Kidney (tissue), 14 donors: Measurements from ENCODE around the gene ANAPC4. TPM values are rescaled to one million over a fixed set of nuclear protein-coding genes. Genes with fewer than 3 reads are reported as not detected.
"Not testable (repeated sequence)": the region's sequence is repeated elsewhere in the genome, so short reads cannot be mapped to it uniquely, and the experiment has no call there.

Experiments
- DNase-seq, 5 donors: peaks; one replicate each; pipeline ENCODE4 v3.0.0-alpha.2; 2013 to 2020
- FAIRE-seq: peaks from 2 replicates; lab custom pipeline; 2012; peaks lifted over from hg19 to GRCh38; lab: Jason Lieb, UNC
- H3K27ac ChIP-seq, 2 donors: one replicate each; pipeline ENCODE4 v1.7.0; 2013; ENCODE audit warnings: low read depth in 2 of 2, low read length in 2 of 2, inconsistent platforms in 1 of 2
- H3K27me3 ChIP-seq: one replicate; pipeline ENCODE4 v1.7.1; 2013; ENCODE audit warnings: low read length, inconsistent platforms; ENCODE audit not compliant: control insufficient read depth, insufficient read depth
- H3K36me3 ChIP-seq, 3 donors: one replicate each; pipeline versions ENCODE4 v1.7.0 to v1.7.1; 2013; ENCODE audit warnings: low read length in 3 of 3, control low read depth in 1 of 3, inconsistent platforms in 1 of 3; ENCODE audit not compliant: insufficient read depth in 3 of 3, control insufficient read depth in 2 of 3
- H3K4me1 ChIP-seq, 3 donors: one replicate each; pipeline versions ENCODE4 v1.7.0 to v1.7.1; 2013; ENCODE audit warnings: low read length in 3 of 3, inconsistent platforms in 1 of 3, low read depth in 1 of 3; ENCODE audit not compliant: control insufficient read depth in 2 of 3, insufficient read depth in 2 of 3
- H3K4me3 ChIP-seq, 3 donors: one replicate each; pipeline versions ENCODE4 v1.7.0 to v1.8.1; 2013; ENCODE audit warnings: low read length in 3 of 3, control low read depth in 1 of 3, inconsistent platforms in 1 of 3
- H3K9ac ChIP-seq, 3 donors: one replicate each; pipeline versions ENCODE4 v1.7.0 to v1.7.1; 2013; ENCODE audit warnings: low read length in 3 of 3, control low read depth in 1 of 3, inconsistent platforms in 1 of 3
- H3K9me3 ChIP-seq, 3 donors: one replicate each; pipeline versions ENCODE4 v1.7.0 to v1.7.1; 2013; ENCODE audit warnings: low read length in 3 of 3, control low read depth in 1 of 3, inconsistent platforms in 1 of 3; ENCODE audit not compliant: control insufficient read depth in 2 of 3, insufficient read depth in 1 of 3
- CTCF ChIP-seq: IDR thresholded peaks from 3 replicates; pipeline ENCODE4 v1.5.1; 2012; ENCODE audit warnings: mild to moderate bottlenecking, moderate library complexity, borderline replicate concordance; ENCODE audit not compliant: insufficient read depth; ENCODE audit errors: extremely low read depth
- intact Hi-C: fragments of 100-400 bp; cut with DNase I; formaldehyde crosslinking; loops from one replicate; pipeline ENCODE4 v1.11.1; 2022
- polyA plus RNA-seq: library from polyadenylated mRNA; stranded (reverse); fragments of 350-450 nt; fragmentation: Illumina TruSeq; extraction: RNeasy Lipid Tissue Mini Kit (QIAGEN cat#74804); gene quantifications from one replicate; pipeline ENCODE4 v1.2.3, GENCODE V29; 2014; ENCODE audit warnings: low read depth, low replicate concordance; ENCODE audit not compliant: insufficient read depth
- total RNA-seq: library from RNA; stranded (reverse); fragmentation: NEBNext Ultra II Directional; extraction: Animal tissue kit (Norgen Biotek cat#: 25700); gene quantifications from one replicate; pipeline ENCODE4 v1.2.1, GENCODE V29; 2021
- donor health status: control.
- donor health status: control.
- donor health status: control.
- donor health status: control.
- donor health status: control.
- donor health status: DM: yes; HTN: yes; CAD: no.
- donor health status: Normal renal cell carcinoma (clear cell type).

The ANAPC4 gene
- total and polyA plus RNA-seq, 2 donors from 2014 or later = 16.6 to 28.4 TPM

DNA sequence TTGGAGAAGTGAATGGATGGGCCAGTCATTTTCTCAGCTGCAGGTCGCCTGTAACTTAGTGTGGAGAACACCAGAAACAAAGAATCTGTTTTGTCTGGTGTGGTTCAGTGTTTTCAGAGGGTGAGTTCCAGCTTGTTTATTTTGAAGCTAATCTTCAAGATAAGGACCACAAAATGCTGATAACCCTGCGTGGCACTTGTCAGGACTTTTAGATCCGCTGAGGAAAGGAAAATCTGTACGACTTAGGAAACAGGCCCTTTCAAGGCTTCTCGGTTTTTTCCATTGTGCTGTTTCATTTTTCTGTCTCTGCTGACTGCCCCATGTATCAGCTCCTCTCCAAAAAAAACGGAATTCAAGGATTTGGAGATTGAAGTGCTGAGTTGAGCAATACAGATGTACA lies 8.7 kb upstream of the ANAPC4 start:
- no peaks in the 10 kb centered on the region for H3K27me3 ChIP-seq
- FAIRE-seq (no peak), DNase-seq (no peak)
- H3K9ac ChIP-seq = no peak overlapping the region
- H3K36me3 ChIP-seq = peaks cover 0 to 10% (median 8%) of the 10 kb centered on the region in 3 donors
- no peak overlapping the region for H3K27ac ChIP-seq
- no peaks in the 10 kb centered on the region for H3K9me3 ChIP-seq
- no peak overlapping the region for H3K4me3 ChIP-seq
- peaks cover 0 to 3% (median 0%) of the 10 kb centered on the region in 3 donors for H3K4me1 ChIP-seq
- no peak for TF ChIP-seq CTCF
- intact Hi-C loops = no loop called here

DNA sequence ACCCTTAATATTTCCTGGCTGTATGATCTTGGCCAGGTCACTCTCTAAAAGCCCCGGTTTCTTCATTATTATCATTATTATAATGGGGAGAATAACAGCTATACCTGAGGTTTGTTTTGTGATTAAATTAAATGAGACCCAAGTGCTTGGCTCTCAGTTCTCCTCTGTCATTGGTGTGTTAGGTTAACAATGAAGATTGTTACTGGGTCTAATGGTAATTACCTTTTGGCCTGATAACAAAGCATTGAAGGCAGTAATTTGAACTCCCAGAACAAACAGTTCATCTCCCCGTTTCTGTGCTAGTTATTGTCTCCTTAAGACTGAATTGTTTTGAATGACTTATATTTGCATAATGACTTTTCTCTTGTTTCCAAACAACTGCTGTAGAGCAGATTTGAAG lies 6.8 kb upstream of the ANAPC4 start:
- H3K4me3 ChIP-seq = no peak overlapping the region
- peaks cover 0 to 3% (median 0%) of the 10 kb centered on the region in 3 donors for H3K4me1 ChIP-seq
- no peak for FAIRE-seq
- no peaks in the 10 kb centered on the region for H3K9me3 ChIP-seq
- no peak for TF ChIP-seq CTCF
- intact Hi-C loops = no loop called here
- no peaks in the 10 kb centered on the region for H3K27me3 ChIP-seq
- no peak overlapping the region for H3K9ac ChIP-seq
- no peak overlapping the region for H3K27ac ChIP-seq
- DNase-seq = no peak
- H3K36me3 ChIP-seq = peaks cover 0 to 7% (median 1%) of the 10 kb centered on the region in 3 donors

DNA sequence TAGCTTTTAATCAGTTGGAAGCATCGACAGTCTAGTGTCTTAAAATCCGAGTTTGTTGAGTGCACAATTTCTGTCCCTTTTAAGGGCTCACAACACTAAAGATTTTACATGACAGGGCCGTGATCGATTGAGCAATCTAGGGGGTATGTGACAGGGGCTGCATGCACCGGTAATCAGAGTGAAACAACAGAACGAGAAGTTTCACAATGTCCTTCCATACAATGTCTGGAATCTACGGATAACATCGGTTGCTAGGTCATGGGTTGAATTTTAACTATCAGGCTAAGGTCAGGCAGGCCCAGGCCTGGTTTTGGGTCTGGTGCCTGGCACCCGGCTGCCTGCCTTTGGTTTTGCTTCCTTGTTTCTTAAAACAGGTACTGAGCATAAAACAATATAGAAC lies 4.5 kb upstream of the ANAPC4 start:
- DNase-seq, H3K4me3 ChIP-seq, FAIRE-seq, H3K9ac ChIP-seq, H3K9me3 ChIP-seq, H3K4me1 ChIP-seq, H3K36me3 ChIP-seq, H3K27me3 ChIP-seq, intact Hi-C loops: not testable (repeated sequence)
- peak overlapping the region in 1 of 2 donors; percentile 65 for H3K27ac ChIP-seq

DNA sequence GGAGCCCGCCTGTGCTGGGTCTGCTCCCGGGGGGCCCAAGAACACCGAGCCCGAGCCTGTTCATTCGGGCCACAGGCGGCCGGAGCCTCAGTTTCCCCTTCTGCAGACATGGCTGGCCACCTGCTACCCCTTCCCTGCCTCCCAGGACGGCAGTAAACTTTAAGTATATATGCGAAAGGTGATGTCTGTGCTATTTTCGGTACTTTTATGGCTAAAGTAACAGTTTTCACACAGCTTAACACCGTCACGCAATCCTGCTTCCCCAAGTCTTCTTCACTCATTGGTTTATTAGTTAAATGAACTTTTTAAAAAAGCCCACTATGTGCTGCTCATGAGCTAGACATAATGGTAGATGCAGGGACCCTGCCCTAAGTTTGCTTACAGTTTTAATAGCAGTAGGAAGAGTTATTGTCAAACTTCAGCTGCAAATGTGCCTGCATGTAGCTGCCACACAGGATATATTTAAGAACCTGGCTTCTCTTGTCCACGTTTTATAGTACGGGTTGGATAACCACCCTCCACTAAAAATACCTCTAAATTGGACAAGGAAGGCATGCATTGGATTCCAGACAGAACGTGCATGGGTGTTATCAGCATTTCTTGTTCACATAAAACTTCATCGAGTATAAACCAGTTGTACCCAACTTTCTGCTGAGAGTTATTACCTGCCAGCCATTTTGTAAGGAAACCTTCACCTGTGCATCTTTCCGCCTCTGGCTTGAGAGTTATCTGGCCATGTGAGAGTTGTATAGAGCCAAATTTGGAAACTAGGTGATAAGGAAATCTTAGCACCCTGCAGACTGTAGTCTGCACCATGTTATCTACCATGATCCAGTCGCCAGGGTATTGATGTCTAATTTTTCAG lies 741 bp downstream of the ANAPC4 start:
- Histone ChIP-seq H3K27me3 (no peaks in the 10 kb centered on the region), H3K9ac (peak overlapping the region; percentile 74 to 85 (median 81)), H3K4me3 (peak overlapping the region; percentile 80 to 91 (median 86)), H3K4me1 (peaks cover 0 to 15% (median 13%) of the 10 kb centered on the region in 3 donors), H3K9me3 (peaks cover 0 to 2% (median 0%) of the 10 kb centered on the region in 3 donors), H3K36me3 (peaks cover 0 to 3% (median 0%) of the 10 kb centered on the region in 3 donors), H3K27ac (peak overlapping the region; percentile 28 to 53)
- intact Hi-C loops = no loop called here
- no peak for TF ChIP-seq CTCF
- DNase-seq (peak in 1 of 5 donors; percentile 22), FAIRE-seq (no peak)
